A549 (cell line): ENCODE measurements around the gene ANKRD40. TPM values are rescaled to one million over a fixed set of nuclear protein-coding genes. Genes with fewer than 3 reads are reported as not detected.

Source experiments
- ATAC-seq, 2 experiments: fragments of 200-7000 bp in 1 of 2; fragments of >200 bp in 1 of 2; cut with Nextera tagmentation in 1 of 2; cut with Tn5 transposase in 1 of 2; 3 replicates each; pipeline versions ENCODE4 v1.8.0 to v1.9.1; 2018 to 2020; ENCODE audit warnings: mild to moderate bottlenecking in 1 of 2, moderate library complexity in 1 of 2
- CTCF ChIA-PET: fragments of 300-600 bp; sonication (Branson Sonifier 250); formaldehyde crosslinking; extraction: SDS; loops from one replicate; lab custom pipeline; 2021; ENCODE audit warnings: antibody characterized with exemption, inconsistent platforms; lab: Yijun Ruan, JAX
- POLR2A ChIA-PET: fragments of 350-600 bp; formaldehyde crosslinking; extraction: SDS; loops from one replicate; lab custom pipeline; 2021; ENCODE audit warnings: antibody characterized with exemption, inconsistent platforms; lab: Yijun Ruan, JAX
- DNase-seq, 2 experiments: peaks; one replicate each; pipeline versions ENCODE4 v3.0.0 to v3.0.0-alpha.2; 2011 to 2016; ENCODE audit warnings: low read depth in 1 of 2, low spot score in 1 of 2
- FAIRE-seq: peaks from 2 replicates; lab custom pipeline; 2011; peaks lifted over from hg19 to GRCh38; lab: Jason Lieb, UNC
- H3K27ac ChIP-seq, 2 experiments: fragments of >200 bp; sonication (Bioruptor Twin); formaldehyde crosslinking; 3 replicates each; pipeline ENCODE4 v1.5.1; 2016 to 2017
- H3K4me1 ChIP-seq: fragments of >200 bp; sonication (Bioruptor Twin); formaldehyde crosslinking; 3 replicates; pipeline ENCODE4 v1.6.1; 2016
- H3K4me2 ChIP-seq: fragments of >200 bp; sonication (Bioruptor Twin); formaldehyde crosslinking; 3 replicates; pipeline ENCODE4 v1.6.1; 2016
- H3K4me3 ChIP-seq: fragments of >200 bp; sonication (Bioruptor Twin); formaldehyde crosslinking; 3 replicates; pipeline ENCODE4 v1.5.1; 2016
- H3K9me3 ChIP-seq: fragments of >200 bp; sonication (Bioruptor Twin); formaldehyde crosslinking; 3 replicates; pipeline ENCODE4 v1.6.1; 2016
- CEBPB ChIP-seq, 2 experiments: fragments of >200 bp in 1 of 2; sonication (Bioruptor Twin) in 1 of 2; formaldehyde crosslinking in 1 of 2; IDR thresholded peaks; 2 replicates each; pipeline ENCODE4 v1.6.1; 2012 to 2016
- CHD2 ChIP-seq: fragments of 150-350 bp; IDR thresholded peaks from 2 replicates; pipeline ENCODE4 v1.6.1; 2014; ENCODE audit warnings: low read length; ENCODE audit not compliant: partially characterized antibody
- CHD4 ChIP-seq: fragments of 200-600 bp; sonication (generic); IDR thresholded peaks from 2 replicates; pipeline ENCODE4 v1.6.1; 2016; ENCODE audit warnings: antibody characterized with exemption, mild to moderate bottlenecking, borderline replicate concordance
- EHF ChIP-seq: fragments of 250-450 bp; sonication (Bioruptor Pico); IDR thresholded peaks from 2 replicates; pipeline ENCODE4 v1.5.0; 2020; ENCODE audit warnings: mild to moderate bottlenecking
- EP300 ChIP-seq, 2 experiments: fragments of >200 bp; sonication (Bioruptor Twin); formaldehyde crosslinking; IDR thresholded peaks; 2 replicates in 1 of 2; 3 replicates in 1 of 2; pipeline ENCODE4 v1.6.1; 2016 to 2017
- FOSB ChIP-seq: fragments of 250-450 bp; sonication (Bioruptor Pico); IDR thresholded peaks from 2 replicates; pipeline ENCODE4 v1.5.0; 2020; ENCODE audit warnings: mild to moderate bottlenecking, moderate library complexity
- FOSL2 ChIP-seq, 2 experiments: fragments of 450-650 bp in 1 of 2; fragments of >200 bp in 1 of 2; sonication (Bioruptor Twin) in 1 of 2; formaldehyde crosslinking; IDR thresholded peaks; 2 replicates each; pipeline versions ENCODE4 v1.5.0 to v1.6.1; 2016 to 2020; ENCODE audit warnings: mild to moderate bottlenecking in 1 of 2, moderate library complexity in 1 of 2
- FOXS1 ChIP-seq: fragments of 250-450 bp; sonication (Bioruptor Pico); IDR thresholded peaks from 2 replicates; pipeline ENCODE4 v1.5.0; 2020; ENCODE audit warnings: mild to moderate bottlenecking, moderate library complexity
- GATA3 ChIP-seq: IDR thresholded peaks from 2 replicates; pipeline ENCODE4 v1.6.1; 2012; ENCODE audit warnings: borderline replicate concordance
- HOXB13 ChIP-seq: fragments of 250-450 bp; sonication (Bioruptor Pico); IDR thresholded peaks from 2 replicates; pipeline ENCODE4 v1.5.0; 2020; ENCODE audit warnings: low read depth, mild to moderate bottlenecking, moderate library complexity
- HOXB5 ChIP-seq: fragments of 250-450 bp; sonication (Bioruptor Pico); IDR thresholded peaks from 2 replicates; pipeline ENCODE4 v1.5.0; 2020; ENCODE audit warnings: mild to moderate bottlenecking, moderate library complexity
- JUN ChIP-seq, 2 experiments: fragments of >200 bp; sonication (Bioruptor Twin); formaldehyde crosslinking; IDR thresholded peaks; 2 replicates in 1 of 2; 3 replicates in 1 of 2; pipeline ENCODE4 v1.6.1; 2016 to 2017
- JUNB ChIP-seq: fragments of >200 bp; sonication (Bioruptor Twin); formaldehyde crosslinking; IDR thresholded peaks from 2 replicates; pipeline ENCODE4 v1.6.1; 2016
- KDM1A ChIP-seq: fragments of 200-600 bp; sonication (generic); IDR thresholded peaks from 2 replicates; pipeline ENCODE4 v1.6.1; 2016; ENCODE audit warnings: low read depth, mild to moderate bottlenecking
- MAFK ChIP-seq: fragments of 450-650 bp; IDR thresholded peaks from 2 replicates; pipeline ENCODE4 v1.6.1; 2014; ENCODE audit not compliant: partially characterized antibody
- NFE2L2 ChIP-seq: fragments of 150-350 bp; conservative IDR thresholded peaks from 2 replicates; pipeline ENCODE4 v1.6.1; 2014; ENCODE audit warnings: low read length
- NR3C1 ChIP-seq: fragments of >200 bp; sonication (Bioruptor Twin); formaldehyde crosslinking; IDR thresholded peaks from 3 replicates; pipeline ENCODE4 v1.6.1; 2017
- RAD21 ChIP-seq, 2 experiments: fragments of >200 bp in 1 of 2; sonication (Bioruptor Twin) in 1 of 2; formaldehyde crosslinking in 1 of 2; IDR thresholded peaks in 1 of 2; conservative IDR thresholded peaks in 1 of 2; 2 replicates in 1 of 2; 3 replicates in 1 of 2; pipeline ENCODE4 v1.6.1; 2012 to 2018; ENCODE audit warnings: inconsistent platforms in 1 of 2
- RARB ChIP-seq: fragments of 250-450 bp; sonication (Bioruptor Pico); IDR thresholded peaks from 2 replicates; pipeline ENCODE4 v1.8.0; 2021; ENCODE audit warnings: mild to moderate bottlenecking, moderate library complexity
- RNF2 ChIP-seq: fragments of 200-600 bp; sonication (generic); IDR thresholded peaks from 2 replicates; pipeline ENCODE4 v1.6.1; 2016; ENCODE audit warnings: low read depth, mild to moderate bottlenecking, antibody characterized with exemption, moderate library complexity, borderline replicate concordance
- SREBF2 ChIP-seq: fragments of 450-650 bp; IDR thresholded peaks from 2 replicates; pipeline ENCODE4 v1.6.1; 2014; ENCODE audit warnings: mild to moderate bottlenecking, moderate library complexity
- TFCP2L1 ChIP-seq: fragments of 250-450 bp; sonication (Bioruptor Pico); IDR thresholded peaks from 2 replicates; pipeline ENCODE4 v1.5.0; 2021; ENCODE audit warnings: mild to moderate bottlenecking
- TP53 ChIP-seq: fragments of 250-450 bp; sonication (Bioruptor Pico); IDR thresholded peaks from 2 replicates; pipeline ENCODE4 v1.5.0; 2021; ENCODE audit warnings: mild to moderate bottlenecking, moderate library complexity
- ZNF302 ChIP-seq: fragments of 250-450 bp; sonication (Bioruptor Pico); IDR thresholded peaks from 2 replicates; pipeline ENCODE4 v1.9.0; 2021; ENCODE audit warnings: inconsistent platforms, mild to moderate bottlenecking, moderate library complexity
- ZSCAN20 ChIP-seq: fragments of 250-450 bp; sonication (Bioruptor Pico); IDR thresholded peaks from 2 replicates; pipeline ENCODE4 v1.8.0; 2022; ENCODE audit warnings: mild to moderate bottlenecking, moderate library complexity
- whole genome bisulfite sequencing: methylation state at CpG from one replicate; pipeline ENCODE4 v1.1.6; 2017; ENCODE audit errors: missing lambda C conversion rate; 5-methylcytosine and 5-hydroxymethylcytosine counted together
- polyA plus RNA-seq, 4 experiments: library from polyadenylated mRNA; depleted of rRNA in 3 of 4; stranded (reverse); fragments of >200 nt; fragmentation: RNase III in 1 of 4; extraction: RNeasy Plus Mini Kit Qiagen cat#74134 plus additional on column Dnase treatment in 1 of 4; gene quantifications; 2 replicates in 3 of 4; 3 replicates in 1 of 4; pipeline ENCODE4 v1.2.3, GENCODE V29; 2011 to 2017
- TF ChIP-seq, protein P1 (sequence below): IDR thresholded peaks from 2 replicates; pipeline ENCODE4 v1.6.1; 2012
- TF ChIP-seq, protein P2 (sequence below): fragments of 250-450 bp; sonication (Bioruptor Pico); IDR thresholded peaks from 2 replicates; pipeline ENCODE4 v1.5.0; 2020; ENCODE audit warnings: low read depth, mild to moderate bottlenecking, moderate library complexity
- TF ChIP-seq, protein P3 (sequence below): IDR thresholded peaks from 2 replicates; pipeline ENCODE4 v1.6.1; 2012; ENCODE audit warnings: low read depth, borderline replicate concordance
- TF ChIP-seq, protein P4 (sequence below): IDR thresholded peaks from 2 replicates; pipeline ENCODE4 v1.6.1; 2012
- TF ChIP-seq, protein P5 (sequence below): fragments of >200 bp; sonication (Bioruptor Twin); formaldehyde crosslinking; IDR thresholded peaks from 2 replicates; pipeline ENCODE4 v1.6.1; 2016

ANKRD40 gene
- polyA plus RNA-seq, 2 of the 4 experiments (the other 2 are of a cell fraction): 50.1 to 84.3 TPM

DNA sequence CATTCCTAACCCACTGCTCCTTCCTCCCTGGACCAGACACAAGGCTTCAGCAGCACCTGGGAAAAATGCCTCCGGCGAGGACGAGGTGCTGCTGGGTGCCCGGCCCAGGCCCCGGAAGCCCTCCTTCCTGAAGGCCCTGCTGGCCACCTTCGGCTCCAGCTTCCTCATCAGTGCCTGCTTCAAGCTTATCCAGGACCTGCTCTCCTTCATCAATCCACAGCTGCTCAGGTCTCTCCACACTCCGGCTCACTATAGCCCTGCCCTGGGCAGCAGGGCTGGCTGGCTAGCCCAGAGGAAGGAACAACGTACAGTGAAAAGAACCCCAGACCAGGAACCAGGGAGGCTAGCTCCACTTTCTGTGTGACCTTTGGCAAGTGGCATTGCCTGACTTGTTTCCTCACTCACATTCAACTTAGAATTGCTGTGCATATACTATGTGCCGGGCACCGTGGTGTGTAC is 46.8 kb downstream of the ANKRD40 start:
- 9% methylated on average over 10 of the region's 10 CpGs for WGBS
- ATAC-seq (peak; percentile 8 to 19), FAIRE-seq (no peak)
- CTCF ChIA-PET: interaction anchor here (1.0 to 52.6 kb wide), 11 partner anchors 8 to 181 kb away, joined by 3 to 2097 read pairs (median 9); partner anchors contain the start of genes ABCC3 and SPATA20
- H3K4me3 ChIP-seq: peak overlapping the region; percentile 1; the same call in 1 of the 3 replicates
- peaks cover 96% of the 10 kb centered on the region for H3K4me1 ChIP-seq
- POLR2A ChIA-PET: interaction anchor here (0.9 to 6.3 kb wide), 14 partner anchors 8 to 206 kb away, joined by 3 to 237 read pairs (median 6); partner anchors contain the start of genes ABCC3 and TOB1
- H3K9me3 ChIP-seq: no peaks in the 10 kb centered on the region
- TF ChIP-seq KDM1A (no peak), RARB (CRISPR knock-in tag) (no peak), EHF (peak; percentile 87), HOXB13 (CRISPR knock-in tag) (peak; percentile 76), FOXS1 (CRISPR knock-in tag) (peak; percentile 90), FOSB (CRISPR knock-in tag) (peak; percentile 74), TFCP2L1 (CRISPR knock-in tag) (no peak), HOXB5 (CRISPR knock-in tag) (peak; percentile 78)
- TF ChIP-seq, protein P1, sequence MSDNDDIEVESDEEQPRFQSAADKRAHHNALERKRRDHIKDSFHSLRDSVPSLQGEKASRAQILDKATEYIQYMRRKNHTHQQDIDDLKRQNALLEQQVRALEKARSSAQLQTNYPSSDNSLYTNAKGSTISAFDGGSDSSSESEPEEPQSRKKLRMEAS: no peak
- TF ChIP-seq, protein P2, sequence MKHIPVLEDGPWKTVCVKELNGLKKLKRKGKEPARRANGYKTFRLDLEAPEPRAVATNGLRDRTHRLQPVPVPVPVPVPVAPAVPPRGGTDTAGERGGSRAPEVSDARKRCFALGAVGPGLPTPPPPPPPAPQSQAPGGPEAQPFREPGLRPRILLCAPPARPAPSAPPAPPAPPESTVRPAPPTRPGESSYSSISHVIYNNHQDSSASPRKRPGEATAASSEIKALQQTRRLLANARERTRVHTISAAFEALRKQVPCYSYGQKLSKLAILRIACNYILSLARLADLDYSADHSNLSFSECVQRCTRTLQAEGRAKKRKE (CRISPR knock-in tag): peak; percentile 79
- TF ChIP-seq, all 56 proteins: peak for 6
- peak overlapping the region; percentile 56 for H3K4me2 ChIP-seq
- no peak for DNase-seq
- peak overlapping the region; percentile 98 for H3K27ac ChIP-seq

DNA sequence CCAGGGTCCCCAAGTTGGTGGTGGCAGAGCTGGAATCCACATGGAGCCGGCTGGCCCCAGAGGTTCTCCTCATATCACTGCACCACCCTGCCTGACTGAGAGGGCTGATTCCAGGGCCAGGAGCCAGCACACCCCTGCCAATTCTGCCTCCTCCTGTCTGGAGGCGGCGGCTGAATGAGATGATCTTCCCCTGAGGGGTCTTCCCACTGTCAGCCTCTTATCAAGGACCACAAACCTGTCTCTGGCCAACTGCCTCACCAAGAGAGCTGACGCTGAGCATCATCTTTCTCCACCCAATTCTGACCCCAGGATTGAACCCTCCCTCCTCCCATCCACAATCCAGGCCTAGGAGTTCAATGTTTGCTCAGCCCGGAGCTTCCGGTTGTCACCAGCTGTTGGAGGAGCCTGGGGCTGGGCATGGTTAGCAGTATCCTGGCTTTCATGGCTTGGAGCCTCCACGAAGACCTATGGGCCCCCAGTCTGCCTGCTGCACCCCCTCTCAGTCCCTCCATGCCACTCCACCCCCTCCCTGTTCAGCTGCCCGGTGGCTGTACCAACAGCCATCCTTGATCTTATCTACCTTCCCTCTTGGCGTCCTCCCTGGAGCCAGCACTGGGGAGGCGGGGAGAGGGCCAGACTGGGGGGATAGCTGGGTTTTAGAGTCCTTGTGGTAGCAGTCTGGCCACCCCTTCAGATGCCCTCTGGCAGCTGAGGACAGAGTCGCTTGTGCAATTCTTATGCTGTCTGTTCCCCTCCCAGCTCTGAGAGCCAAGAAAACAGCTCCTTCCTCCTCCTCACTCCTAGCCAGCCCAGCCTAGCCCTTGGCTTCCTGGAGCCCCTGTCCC is 47.5 kb downstream of the ANKRD40 start:
- Histone ChIP-seq H3K4me1 (peaks cover 95% of the 10 kb centered on the region), H3K4me3 (no peak overlapping the region), H3K4me2 (peak overlapping the region; percentile 56), H3K27ac (peak overlapping the region; percentile 98), H3K9me3 (no peaks in the 10 kb centered on the region)
- DNase-seq: peak; percentile 82 to 95
- FAIRE-seq: no peak
- 12% methylated on average over 11 of the region's 11 CpGs for WGBS
- ChIA-PET CTCF (interaction anchor here (0.9 to 52.6 kb wide), 12 partner anchors 8 to 182 kb away, joined by 3 to 2097 read pairs (median 8); partner anchors contain the start of genes ABCC3 and SPATA20), POLR2A (interaction anchor here (0.6 to 6.3 kb wide), 13 partner anchors 8 to 206 kb away, joined by 3 to 237 read pairs (median 6); partner anchors contain the start of genes ABCC3 and TOB1)
- ATAC-seq: peak; percentile 23 to 63
- TF ChIP-seq RAD21 (conservative IDR thresholded peaks at IDR 0.05 in 1 of 2, IDR thresholded peaks at IDR 0.05 in 1 of 2) (peak in 1 of 2 experiments; percentile 2; a peak in 2 of 5 replicates), JUN (IDR thresholded peaks at IDR 0.05) (peak; percentile 38 to 83; a peak in 4 of 5 replicates), JUNB (peak; percentile 40; the same call in 1 of the 2 replicates), RNF2 (no peak), HOXB13 (CRISPR knock-in tag) (peak; percentile 84), CEBPB (IDR thresholded peaks at IDR 0.05) (peak; percentile 83 to 90), SREBF2 (no peak), MAFK (no peak), GATA3 (peak; percentile 97), ZSCAN20 (CRISPR knock-in tag) (peak; percentile 41; the same call in 1 of the 2 replicates), HOXB5 (CRISPR knock-in tag) (peak; percentile 96), TFCP2L1 (CRISPR knock-in tag) (peak; percentile 61; the same call in 1 of the 2 replicates), EP300 (IDR thresholded peaks at IDR 0.05) (peak; percentile 49 to 64; a peak in 2 of 5 replicates), FOXS1 (CRISPR knock-in tag) (peak; percentile 73; the same call in 1 of the 2 replicates), RARB (CRISPR knock-in tag) (peak; percentile 72; the same call in 1 of the 2 replicates), EHF (peak; percentile 94), TP53 (CRISPR knock-in tag) (no peak; the same call in 1 of the 2 replicates), ZNF302 (CRISPR knock-in tag) (peak; percentile 91), NFE2L2 (no peak), CHD2 (no peak), FOSL2 (IDR thresholded peaks at IDR 0.05) (no peak), FOSL2 (CRISPR knock-in tag; IDR thresholded peaks at IDR 0.05) (peak; percentile 56), NR3C1 (no peak), CHD4 (no peak)
- TF ChIP-seq, protein P1: peak; percentile 93
- TF ChIP-seq, protein P3, sequence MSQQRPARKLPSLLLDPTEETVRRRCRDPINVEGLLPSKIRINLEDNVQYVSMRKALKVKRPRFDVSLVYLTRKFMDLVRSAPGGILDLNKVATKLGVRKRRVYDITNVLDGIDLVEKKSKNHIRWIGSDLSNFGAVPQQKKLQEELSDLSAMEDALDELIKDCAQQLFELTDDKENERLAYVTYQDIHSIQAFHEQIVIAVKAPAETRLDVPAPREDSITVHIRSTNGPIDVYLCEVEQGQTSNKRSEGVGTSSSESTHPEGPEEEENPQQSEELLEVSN: peak; percentile 83
- TF ChIP-seq, protein P4, sequence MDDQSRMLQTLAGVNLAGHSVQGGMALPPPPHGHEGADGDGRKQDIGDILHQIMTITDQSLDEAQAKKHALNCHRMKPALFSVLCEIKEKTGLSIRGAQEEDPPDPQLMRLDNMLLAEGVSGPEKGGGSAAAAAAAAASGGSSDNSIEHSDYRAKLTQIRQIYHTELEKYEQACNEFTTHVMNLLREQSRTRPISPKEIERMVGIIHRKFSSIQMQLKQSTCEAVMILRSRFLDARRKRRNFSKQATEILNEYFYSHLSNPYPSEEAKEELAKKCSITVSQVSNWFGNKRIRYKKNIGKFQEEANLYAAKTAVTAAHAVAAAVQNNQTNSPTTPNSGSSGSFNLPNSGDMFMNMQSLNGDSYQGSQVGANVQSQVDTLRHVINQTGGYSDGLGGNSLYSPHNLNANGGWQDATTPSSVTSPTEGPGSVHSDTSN: peak; percentile 59
- TF ChIP-seq, protein P5, sequence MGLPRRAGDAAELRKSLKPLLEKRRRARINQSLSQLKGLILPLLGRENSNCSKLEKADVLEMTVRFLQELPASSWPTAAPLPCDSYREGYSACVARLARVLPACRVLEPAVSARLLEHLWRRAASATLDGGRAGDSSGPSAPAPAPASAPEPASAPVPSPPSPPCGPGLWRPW: no peak
